ENCODE results near the gene SEPHS1. TPM values are rescaled to one million over a fixed set of nuclear protein-coding genes. Genes with fewer than 3 reads are reported as not detected.

Gene SEPHS1
- total and polyA plus RNA-seq, 2 donors (not counting 3 experiments of a cell fraction or from before 2014, with no cell fraction given): 40.6 to 55.4 TPM

GRCh38 chr10:13319166-13319565, 28.9 kb downstream of the SEPHS1 start:
- dilution Hi-C loops (cut with MboI; ENCODE audit: extremely low pct_ligation_motif_present, low sequenced_read_pairs) (no loop called here), intact Hi-C loops (cut with micrococcal nuclease) (no loop called here)
- Histone ChIP-seq H2AFZ (ENCODE audit: low read depth, low read length) (no peak overlapping the region), H3K9me1 (replicated peaks; ENCODE audit: control insufficient read depth, extremely low read depth, insufficient read depth, low read length) (no peaks in the 10 kb centered on the region), H3K4me2 (ENCODE audit: insufficient read depth, low read length) (no peak overlapping the region), H3K4me1 (ENCODE audit: control insufficient read depth, extremely low read depth, insufficient read depth, low read length) (peaks cover 4% of the 10 kb centered on the region), H4K20me1 (replicated peaks; ENCODE audit: control insufficient read depth, extremely low read depth, insufficient read depth, low read length) (no peaks in the 10 kb centered on the region), H3K36me3 (ENCODE audit: control insufficient read depth in 2 of 2, extremely low read depth in 1 of 2, insufficient read depth in 2 of 2, low read length in 2 of 2) (peaks cover 3 to 15% of the 10 kb centered on the region in 2 experiments), H3K79me2 (ENCODE audit: control insufficient read depth, insufficient read depth, low read length) (no peaks in the 10 kb centered on the region), H3K4me3 (replicated peaks in 1 of 3; ENCODE audit: insufficient read depth in 1 of 3, low read depth in 1 of 3, low read length in 3 of 3) (no peak overlapping the region), H3K9me3 (replicated peaks; ENCODE audit: control insufficient read depth, insufficient read depth, low read length) (no peaks in the 10 kb centered on the region), H3K27ac (ENCODE audit: insufficient read depth, low read depth, low read length) (no peak overlapping the region), H3K9ac (replicated peaks; ENCODE audit: extremely low read depth, insufficient read depth, low read length) (no peak overlapping the region), H3K27me3 (ENCODE audit: control insufficient read depth in 2 of 2, insufficient read depth in 2 of 2, low read length in 2 of 2) (no peaks in the 10 kb centered on the region)
- POLR2A ChIA-PET: no interaction called here
- FAIRE-seq: no peak
- BruUV-seq (replicated peaks): no TSS peak
- TF ChIP-seq JUN (IDR thresholded peaks at IDR 0.05; ENCODE audit: borderline replicate concordance, insufficient read depth, insufficient read length, low read depth) (no peak), POLR2AphosphoS5 (IDR thresholded peaks at IDR 0.05; ENCODE audit: insufficient read depth, low read depth, low read length) (no peak), CTCF (IDR thresholded peaks at IDR 0.05; ENCODE audit: extremely low read depth in 1 of 2, insufficient read depth in 1 of 2, low read depth in 1 of 2, low read length in 2 of 2) (no peak), FOS (IDR thresholded peaks at IDR 0.05; ENCODE audit: borderline replicate concordance, insufficient read depth, low read length) (no peak), GATA2 (IDR thresholded peaks at IDR 0.05; ENCODE audit: insufficient read depth, insufficient read length, low read depth, low read length) (no peak), EZH2 (IDR thresholded peaks at IDR 0.05; ENCODE audit: borderline replicate concordance, low read depth, low read length, severe bottlenecking) (no peak), MYC (IDR thresholded peaks at IDR 0.05; ENCODE audit: low read depth, low read length) (no peak), POLR2A (IDR thresholded peaks at IDR 0.05; ENCODE audit: low read depth, low read length) (no peak)
- TF ChIP-seq, protein P1, sequence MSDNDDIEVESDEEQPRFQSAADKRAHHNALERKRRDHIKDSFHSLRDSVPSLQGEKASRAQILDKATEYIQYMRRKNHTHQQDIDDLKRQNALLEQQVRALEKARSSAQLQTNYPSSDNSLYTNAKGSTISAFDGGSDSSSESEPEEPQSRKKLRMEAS (IDR thresholded peaks at IDR 0.05; ENCODE audit: insufficient read depth, insufficient read length): no peak
- DNase-seq (ENCODE audit: low read depth, low spot score): no peak
- CTCF ChIA-PET: interaction anchor here (1.5 kb wide), 1 partner anchor 16 kb away, joined by 5 read pairs; no protein-coding TSS in a partner anchor

All from endothelial cell of umbilical vein (primary cell).